CD4-positive, alpha-beta T cell (primary cell): Measurements from ENCODE around the gene SEPTIN3. TPM values are rescaled to one million over a fixed set of nuclear protein-coding genes. Genes with fewer than 3 reads are reported as not detected.

Experiments used
- ATAC-seq: fragments of 200-7000 bp; cut with Tn5 transposase; one replicate; pipeline ENCODE4 v1.10.0; 2022; ENCODE audit warnings: mild to moderate bottlenecking; ENCODE audit not compliant: poor library complexity
- CTCF ChIA-PET: fragments of 350-600 bp; sonication (Branson Sonifier 250); formaldehyde crosslinking; loops from one replicate; lab custom pipeline; 2021; ENCODE audit warnings: antibody characterized with exemption, inconsistent platforms; lab: Charles Lee
- POLR2A ChIA-PET: fragments of 350-600 bp; sonication (Branson Sonifier 250); formaldehyde crosslinking; loops from one replicate; lab custom pipeline; 2021; ENCODE audit warnings: antibody characterized with exemption, inconsistent platforms; lab: Charles Lee
- DNase-seq, 14 experiments: peaks; one replicate each; pipeline ENCODE4 v3.0.0-alpha.2; 2013 to 2020; ENCODE audit warnings: mixed read lengths in 2 of 14
- H3K27ac ChIP-seq, 2 donors: one replicate each; pipeline versions ENCODE4 v1.5.1 to v1.7.0; 2013; ENCODE audit warnings: low read length in 2 of 2, low read depth in 1 of 2, mild to moderate bottlenecking in 1 of 2
- H3K27me3 ChIP-seq, 2 experiments: 1 replicate in 1 of 2; 2 replicates in 1 of 2; pipeline versions ENCODE4 v1.6.1 to v1.7.0; 2013; ENCODE audit warnings: low read length in 2 of 2, control low read depth in 1 of 2, mild to moderate bottlenecking in 1 of 2, moderate library complexity in 1 of 2; ENCODE audit not compliant: insufficient read depth in 2 of 2, control insufficient read depth in 1 of 2
- H3K36me3 ChIP-seq: one replicate; pipeline ENCODE4 v1.6.1; 2013; ENCODE audit warnings: low read length, control low read depth; ENCODE audit not compliant: insufficient read depth
- H3K4me1 ChIP-seq: one replicate; pipeline ENCODE4 v1.6.1; 2013; ENCODE audit warnings: low read length, control low read depth; ENCODE audit not compliant: insufficient read depth
- H3K4me3 ChIP-seq: one replicate; pipeline ENCODE4 v1.5.1; 2013; ENCODE audit warnings: mild to moderate bottlenecking, low read length, moderate library complexity
- H3K9me3 ChIP-seq, 2 experiments: 1 replicate in 1 of 2; 2 replicates in 1 of 2; pipeline versions ENCODE4 v1.6.1 to v1.7.0; 2013; ENCODE audit warnings: low read length in 2 of 2, mild to moderate bottlenecking in 2 of 2, control low read depth in 1 of 2, moderate library complexity in 1 of 2; ENCODE audit not compliant: control insufficient read depth in 1 of 2, insufficient read depth in 1 of 2
- H3K27ac Mint-ChIP-seq: one replicate; pipeline ENCODE4 v1.8.0; 2020; ENCODE audit warnings: mixed read lengths
- H3K27me3 Mint-ChIP-seq: one replicate; pipeline ENCODE4 v1.8.0; 2021; ENCODE audit warnings: mixed read lengths
- H3K36me3 Mint-ChIP-seq: one replicate; pipeline ENCODE4 v1.8.0; 2021; ENCODE audit warnings: low read depth, mixed read lengths
- H3K4me1 Mint-ChIP-seq: one replicate; pipeline ENCODE4 v1.8.0; 2021; ENCODE audit warnings: low read depth, mixed read lengths
- H3K4me3 Mint-ChIP-seq: one replicate; pipeline ENCODE4 v1.8.0; 2020; ENCODE audit warnings: mild to moderate bottlenecking, mixed read lengths
- H3K9me3 Mint-ChIP-seq: one replicate; pipeline ENCODE4 v1.8.0; 2020; ENCODE audit warnings: mixed read lengths
- intact Hi-C, 2 experiments: fragments of 100-400 bp; cut with DNase I in 1 of 2; cut with micrococcal nuclease in 1 of 2; formaldehyde crosslinking; loops; one replicate each; pipeline versions ENCODE4 v1.15.1 to v1.9.0; 2023 to 2025; cut with DNase I, micrococcal nuclease
- total RNA-seq, 174 experiments: library from RNA in 2 of 174; stranded (reverse) in 2 of 174; gene quantifications; one replicate each; pipeline ENCODE4 v1.2.3 and lab custom pipeline; 2021 to 2026
- TF ChIP-seq, protein P1 (sequence below): fragments of 200-600 bp; IDR thresholded peaks from one replicate; pipeline ENCODE4 v1.8.0; 2022; ENCODE audit warnings: antibody characterized with exemption, mild to moderate bottlenecking

The SEPTIN3 gene
- total RNA-seq, 2 experiments from 2014 or later = 0.20 to 0.22 TPM

- CTCF ChIA-PET = no interaction called here
- Mint-ChIP-seq H3K27me3 (peaks cover 60% of the 10 kb centered on the region), H3K4me3 (peak overlapping the region; percentile 59), H3K4me1 (no peaks in the 10 kb centered on the region), H3K36me3 (no peaks in the 10 kb centered on the region), H3K9me3 (no peaks in the 10 kb centered on the region), H3K27ac (no peak overlapping the region)
- peaks cover 33 to 38% of the 10 kb centered on the region in 2 experiments for H3K27me3 ChIP-seq
- TF ChIP-seq, protein P1, sequence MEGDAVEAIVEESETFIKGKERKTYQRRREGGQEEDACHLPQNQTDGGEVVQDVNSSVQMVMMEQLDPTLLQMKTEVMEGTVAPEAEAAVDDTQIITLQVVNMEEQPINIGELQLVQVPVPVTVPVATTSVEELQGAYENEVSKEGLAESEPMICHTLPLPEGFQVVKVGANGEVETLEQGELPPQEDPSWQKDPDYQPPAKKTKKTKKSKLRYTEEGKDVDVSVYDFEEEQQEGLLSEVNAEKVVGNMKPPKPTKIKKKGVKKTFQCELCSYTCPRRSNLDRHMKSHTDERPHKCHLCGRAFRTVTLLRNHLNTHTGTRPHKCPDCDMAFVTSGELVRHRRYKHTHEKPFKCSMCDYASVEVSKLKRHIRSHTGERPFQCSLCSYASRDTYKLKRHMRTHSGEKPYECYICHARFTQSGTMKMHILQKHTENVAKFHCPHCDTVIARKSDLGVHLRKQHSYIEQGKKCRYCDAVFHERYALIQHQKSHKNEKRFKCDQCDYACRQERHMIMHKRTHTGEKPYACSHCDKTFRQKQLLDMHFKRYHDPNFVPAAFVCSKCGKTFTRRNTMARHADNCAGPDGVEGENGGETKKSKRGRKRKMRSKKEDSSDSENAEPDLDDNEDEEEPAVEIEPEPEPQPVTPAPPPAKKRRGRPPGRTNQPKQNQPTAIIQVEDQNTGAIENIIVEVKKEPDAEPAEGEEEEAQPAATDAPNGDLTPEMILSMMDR = no peak
- intact Hi-C loops = no loop called here
- POLR2A ChIA-PET = interaction anchor here (1.5 kb wide), 1 partner anchor 9 kb away, joined by 3 read pairs; no protein-coding TSS in a partner anchor
- H3K36me3 ChIP-seq = no peaks in the 10 kb centered on the region
- ATAC-seq (peak; percentile 72), DNase-seq (peak in 10 of 14 experiments; percentile 29 to 79 (median 56))
- peak overlapping the region; percentile 12 for H3K4me3 ChIP-seq
- H3K27ac ChIP-seq = no peak overlapping the region
- peaks cover 0 to 11% of the 10 kb centered on the region in 2 experiments for H3K9me3 ChIP-seq
- H3K4me1 ChIP-seq = peaks cover 12% of the 10 kb centered on the region
These were observed 7.0 kb downstream of the SEPTIN3 start for GRCh38 chr22:41976070-41976901.

- CTCF ChIA-PET = no interaction called here
- Histone ChIP-seq H3K27ac (no peak overlapping the region), H3K27me3 (peaks cover 29 to 31% of the 10 kb centered on the region in 2 experiments), H3K4me1 (peaks cover 12% of the 10 kb centered on the region), H3K9me3 (peaks cover 0 to 6% of the 10 kb centered on the region in 2 experiments), H3K36me3 (no peaks in the 10 kb centered on the region), H3K4me3 (peak overlapping the region; percentile 36)
- Mint-ChIP-seq H3K27me3 (peaks cover 60% of the 10 kb centered on the region), H3K4me3 (peak overlapping the region; percentile 63), H3K36me3 (no peaks in the 10 kb centered on the region), H3K9me3 (no peaks in the 10 kb centered on the region), H3K27ac (no peak overlapping the region), H3K4me1 (no peaks in the 10 kb centered on the region)
- DNase-seq (peak in 4 of 14 experiments; percentile 7 to 45 (median 22)), ATAC-seq (peak; percentile 59)
- POLR2A ChIA-PET = interaction anchor here (0.9 to 1.5 kb wide), 2 partner anchors 10 to 102 kb away, joined by 3 read pairs; partner anchors contain the start of gene SMDT1
- TF ChIP-seq, protein P1 = no peak
- intact Hi-C loops = no loop called here
These were observed 7.8 kb downstream of the SEPTIN3 start for GRCh38 chr22:41976961-41977566.

GRCh38 chr22:41978732-41979131 lies 9.5 kb downstream of the SEPTIN3 start:
- Histone ChIP-seq H3K36me3 (no peaks in the 10 kb centered on the region), H3K27me3 (peaks cover 23 to 27% of the 10 kb centered on the region in 2 experiments), H3K27ac (no peak overlapping the region), H3K9me3 (peaks cover 0 to 4% of the 10 kb centered on the region in 2 experiments), H3K4me3 (no peak overlapping the region), H3K4me1 (peaks cover 12% of the 10 kb centered on the region)
- H3K4me1 Mint-ChIP-seq = no peaks in the 10 kb centered on the region
- ChIA-PET CTCF (no interaction called here), POLR2A (no interaction called here)
- peak overlapping the region; percentile 58 for H3K4me3 Mint-ChIP-seq
- H3K36me3 Mint-ChIP-seq = no peaks in the 10 kb centered on the region
- DNase-seq = no peak
- intact Hi-C loops = no loop called here
- no peak for ATAC-seq
- no peak overlapping the region for H3K27ac Mint-ChIP-seq
- H3K9me3 Mint-ChIP-seq = no peaks in the 10 kb centered on the region
- peaks cover 49% of the 10 kb centered on the region for H3K27me3 Mint-ChIP-seq
- TF ChIP-seq, protein P1 = no peak
